IMR-90 (cell line): Measurements from ENCODE around the gene OTOA. TPM values are rescaled to one million over a fixed set of nuclear protein-coding genes. Genes with fewer than 3 reads are reported as not detected.

ENCODE experiments used
- ATAC-seq: fragments of 200-7000 bp; cut with Tn5 transposase; 2 replicates; pipeline ENCODE4 v1.9.1; 2020; ENCODE audit warnings: low read depth, mild to moderate bottlenecking, moderate library complexity
- BruUV-seq: library from RNA; stranded (reverse); fragments of 400-500 nt; replicated peaks from 2 replicates; lab custom pipeline; 2021; lab: Mats Ljungman, UMichigan
- CTCF ChIA-PET: fragments of 300-600 bp; formaldehyde crosslinking; extraction: SDS; loops from one replicate; lab custom pipeline; 2021; ENCODE audit warnings: antibody characterized with exemption; lab: Yijun Ruan, JAX
- POLR2A ChIA-PET: fragments of 300-600 bp; sonication (Branson Sonifier 250); formaldehyde crosslinking; loops from one replicate; lab custom pipeline; 2022; ENCODE audit warnings: antibody characterized with exemption; ENCODE audit not compliant: unreplicated experiment; lab: Charles Lee
- DNase-seq: peaks from one replicate; pipeline ENCODE4 v3.0.0; 2013
- H2AFZ ChIP-seq: replicated peaks from 2 replicates; pipeline ENCODE3; 2013; ENCODE audit warnings: low read length, mild to moderate bottlenecking; ENCODE audit not compliant: poor library complexity
- H2AK5ac ChIP-seq: 2 replicates; pipeline ENCODE4 v1.6.1; 2013; ENCODE audit warnings: low read depth, low read length, inconsistent platforms
- H2AK9ac ChIP-seq: replicated peaks from 2 replicates; pipeline ENCODE3; 2013; ENCODE audit warnings: mild to moderate bottlenecking, low read depth, low read length, moderate library complexity; ENCODE audit not compliant: poor library complexity
- H2BK120ac ChIP-seq: 2 replicates; pipeline ENCODE4 v1.6.1; 2013; ENCODE audit warnings: low read depth, low read length, inconsistent platforms
- H2BK15ac ChIP-seq: 3 replicates; pipeline ENCODE4 v1.6.1; 2013; ENCODE audit warnings: low read depth, low read length, inconsistent platforms
- H2BK20ac ChIP-seq: 2 replicates; pipeline ENCODE4 v1.6.1; 2013; ENCODE audit warnings: low read depth, mild to moderate bottlenecking, inconsistent platforms, low read length, moderate library complexity
- H2BK5ac ChIP-seq: 2 replicates; pipeline ENCODE4 v1.6.1; 2013; ENCODE audit warnings: mild to moderate bottlenecking, low read depth, low read length, inconsistent platforms; ENCODE audit not compliant: poor library complexity, severe bottlenecking
- H3K14ac ChIP-seq: replicated peaks from 2 replicates; pipeline ENCODE4 v1.6.1; 2013; ENCODE audit warnings: low read depth, low read length, inconsistent platforms
- H3K18ac ChIP-seq: 2 replicates; pipeline ENCODE4 v1.6.1; 2013; ENCODE audit warnings: low read depth, low read length, control low read depth
- H3K23ac ChIP-seq: 2 replicates; pipeline ENCODE4 v1.6.1; 2013; ENCODE audit warnings: low read depth, low read length, inconsistent platforms
- H3K27ac ChIP-seq: 2 replicates; pipeline ENCODE4 v1.5.1; 2013; ENCODE audit warnings: mild to moderate bottlenecking, control low read depth, low read length; ENCODE audit not compliant: insufficient read depth
- H3K27me3 ChIP-seq: 2 replicates; pipeline ENCODE4 v1.6.1; 2013; ENCODE audit warnings: low read length; ENCODE audit not compliant: control insufficient read depth, insufficient read depth
- H3K36me3 ChIP-seq: 2 replicates; pipeline ENCODE4 v1.6.1; 2013; ENCODE audit warnings: low read length, mixed read lengths; ENCODE audit not compliant: control insufficient read depth, insufficient read depth
- H3K4ac ChIP-seq: 2 replicates; pipeline ENCODE4 v1.6.1; 2013; ENCODE audit warnings: low read depth, low read length, inconsistent platforms
- H3K4me1 ChIP-seq: 2 replicates; pipeline ENCODE4 v1.6.1; 2013; ENCODE audit warnings: low read length, mixed read lengths; ENCODE audit not compliant: control insufficient read depth, insufficient read depth
- H3K4me2 ChIP-seq: 2 replicates; pipeline ENCODE4 v1.6.1; 2013; ENCODE audit warnings: low read depth, mild to moderate bottlenecking, control low read depth, low read length, moderate library complexity
- H3K4me3 ChIP-seq: 2 replicates; pipeline ENCODE4 v1.5.1; 2013; ENCODE audit warnings: low read depth, mild to moderate bottlenecking, control low read depth, low read length, moderate library complexity; ENCODE audit not compliant: insufficient read depth
- H3K56ac ChIP-seq: 2 replicates; pipeline ENCODE4 v1.6.1; 2013; ENCODE audit warnings: low read length, inconsistent platforms; ENCODE audit not compliant: insufficient read depth; ENCODE audit errors: extremely low read depth
- H3K79me1 ChIP-seq, 2 experiments: 2 replicates each; pipeline ENCODE4 v1.6.1; 2013; ENCODE audit warnings: low read length in 2 of 2, inconsistent platforms in 1 of 2, low read depth in 1 of 2
- H3K9ac ChIP-seq: 2 replicates; pipeline ENCODE4 v1.6.1; 2013; ENCODE audit warnings: low read depth, low read length, control low read depth
- H3K9me1 ChIP-seq: 2 replicates; pipeline ENCODE4 v1.6.1; 2013; ENCODE audit warnings: low read length, inconsistent platforms; ENCODE audit not compliant: insufficient read depth
- H3K9me3 ChIP-seq: 2 replicates; pipeline ENCODE4 v1.6.1; 2013; ENCODE audit warnings: low read length; ENCODE audit not compliant: control insufficient read depth, insufficient read depth
- H4K20me1 ChIP-seq: 2 replicates; pipeline ENCODE4 v1.6.1; 2013; ENCODE audit warnings: low read length, inconsistent platforms; ENCODE audit not compliant: insufficient read depth
- H4K5ac ChIP-seq: 2 replicates; pipeline ENCODE4 v1.6.1; 2013; ENCODE audit warnings: mild to moderate bottlenecking, low read depth, low read length, control low read depth
- H4K8ac ChIP-seq, 2 experiments: 2 replicates each; pipeline ENCODE4 v1.6.1; 2013; ENCODE audit warnings: low read depth in 2 of 2, low read length in 2 of 2, control low read depth in 1 of 2, inconsistent platforms in 1 of 2
- H4K91ac ChIP-seq: 2 replicates; pipeline ENCODE4 v1.6.1; 2013; ENCODE audit warnings: low read depth, low read length, inconsistent platforms; ENCODE audit not compliant: insufficient read depth
- BHLHE40 ChIP-seq: fragments of 150-350 bp; IDR thresholded peaks from 2 replicates; pipeline ENCODE4 v1.6.1; 2016; ENCODE audit warnings: mild to moderate bottlenecking, low read depth, low read length
- CEBPB ChIP-seq: IDR thresholded peaks from 2 replicates; pipeline ENCODE4 v1.6.1; 2012; ENCODE audit warnings: low read depth, low read length, improper control_type of control experiment
- CHD1 ChIP-seq: IDR thresholded peaks from 2 replicates; pipeline ENCODE4 v1.6.1; 2012; ENCODE audit warnings: low read depth, low read length, improper control_type of control experiment
- CTCF ChIP-seq: conservative IDR thresholded peaks from 2 replicates; pipeline ENCODE4 v1.5.1; 2012; ENCODE audit warnings: mild to moderate bottlenecking, low read depth, low read length, improper control_type of control experiment
- ELK1 ChIP-seq: fragments of 150-350 bp; IDR thresholded peaks from 2 replicates; pipeline ENCODE4 v1.6.1; 2016; ENCODE audit warnings: low read depth, mild to moderate bottlenecking, low read length, moderate library complexity, borderline replicate concordance
- FOS ChIP-seq: fragments of 150-350 bp; IDR thresholded peaks from 2 replicates; pipeline ENCODE4 v1.6.1; 2016; ENCODE audit warnings: low read depth, low read length
- MAFK ChIP-seq: IDR thresholded peaks from 2 replicates; pipeline ENCODE4 v1.6.1; 2012; ENCODE audit warnings: low read depth, low read length, improper control_type of control experiment
- MAZ ChIP-seq: IDR thresholded peaks from 2 replicates; pipeline ENCODE4 v1.6.1; 2012; ENCODE audit warnings: low read depth, mild to moderate bottlenecking, low read length, improper control_type of control experiment, moderate library complexity, borderline replicate concordance
- MXI1 ChIP-seq: IDR thresholded peaks from 2 replicates; pipeline ENCODE4 v1.6.1; 2012; ENCODE audit warnings: low read depth, mild to moderate bottlenecking, low read length, moderate library complexity, borderline replicate concordance
- POLR2A ChIP-seq: IDR thresholded peaks from 2 replicates; pipeline ENCODE4 v1.6.1; 2012; ENCODE audit warnings: mild to moderate bottlenecking, low read depth, low read length
- RAD21 ChIP-seq: IDR thresholded peaks from 2 replicates; pipeline ENCODE4 v1.6.1; 2012; ENCODE audit warnings: low read length, improper control_type of control experiment
- RCOR1 ChIP-seq: IDR thresholded peaks from 2 replicates; pipeline ENCODE4 v1.6.1; 2012; ENCODE audit warnings: mild to moderate bottlenecking, low read length, improper control_type of control experiment; ENCODE audit not compliant: insufficient replicate concordance
- RFX5 ChIP-seq: IDR thresholded peaks from 2 replicates; pipeline ENCODE4 v1.8.0; 2012; ENCODE audit warnings: low read depth, mild to moderate bottlenecking, low read length, moderate library complexity
- SMC3 ChIP-seq: fragments of 150-350 bp; IDR thresholded peaks from 2 replicates; pipeline ENCODE4 v1.6.1; 2016; ENCODE audit warnings: low read depth, mild to moderate bottlenecking, antibody characterized with exemption, low read length, moderate library complexity
- USF2 ChIP-seq: fragments of 150-350 bp; IDR thresholded peaks from 2 replicates; pipeline ENCODE4 v1.6.1; 2017; ENCODE audit warnings: mild to moderate bottlenecking, antibody characterized with exemption, low read length, low read depth
- WGBS, 2 experiments: methylation state at CpG; one replicate each; pipeline versions ENCODE4 v1.1.5 to v1.1.7; 2013; ENCODE audit warnings: missing lambda C conversion rate in 2 of 2; ENCODE audit not compliant: insufficient read length in 1 of 2; ENCODE audit errors: extremely low coverage in 2 of 2; 5-methylcytosine and 5-hydroxymethylcytosine counted together
- dilution Hi-C: fragments of 300-500 bp; cut with HindIII; formaldehyde crosslinking; loops from one replicate; pipeline ENCODE4 v1.14.3; 2018; ENCODE audit warnings: low sequenced_read_pairs; ENCODE audit not compliant: unreplicated experiment
- in situ Hi-C: fragments of 300-500 bp; cut with MboI; formaldehyde crosslinking; loops from 3 replicates; pipeline ENCODE4 v1.14.3; 2019; ENCODE audit warnings: low sequenced_read_pairs, inconsistent platforms, mixed read lengths
- intact Hi-C: fragments of 100-400 bp; cut with micrococcal nuclease; formaldehyde crosslinking; loops from 2 replicates; pipeline ENCODE4 v1.10.0; 2022
- polyA plus RNA-seq, 3 experiments: library from polyadenylated mRNA; depleted of rRNA; stranded (reverse); fragments of >200 nt; gene quantifications; 2 replicates each; pipeline ENCODE4 v1.2.3, GENCODE V29; 2012; ENCODE audit warnings: low replicate concordance in 1 of 3
- total RNA-seq: library from RNA; depleted of rRNA; stranded (reverse); fragments of >200 nt; gene quantifications from 2 replicates; pipeline ENCODE4 v1.2.3, GENCODE V29; 2012

Gene OTOA
- total and polyA plus RNA-seq, 2 of the 4 experiments (the other 2 are of a cell fraction): 0.02 TPM; not detected in 1

GRCh38 chr16:21702276-21702675, 38.5 kb downstream of the OTOA start:
- H2BK20ac ChIP-seq: no peak overlapping the region
- H3K27ac ChIP-seq: no peak overlapping the region
- in situ Hi-C loops: loop anchor here (10.0 kb wide), 1 partner anchor 117 kb away; no protein-coding TSS in a partner anchor

More at GRCh38 chr16:21702276-21702675, 38.5 kb downstream of the OTOA start:
- H3K4ac ChIP-seq: no peak overlapping the region
- no peak overlapping the region for H3K56ac ChIP-seq
- no peak overlapping the region for H2AK9ac ChIP-seq
- TF ChIP-seq BHLHE40 (no peak), POLR2A (no peak), CHD1 (no peak), RAD21 (no peak), ELK1 (no peak), MAZ (no peak), CTCF (no peak), CEBPB (no peak), MXI1 (no peak), RFX5 (no peak), RCOR1 (no peak), SMC3 (no peak), USF2 (no peak), MAFK (no peak), FOS (no peak)
- no peak overlapping the region for H2BK15ac ChIP-seq
- no peak overlapping the region for H3K18ac ChIP-seq
- no peaks in the 10 kb centered on the region for H3K79me1 ChIP-seq
- no peak for ATAC-seq
- H2AFZ ChIP-seq: no peak overlapping the region
- no peaks in the 10 kb centered on the region for H3K9me3 ChIP-seq
- H3K4me2 ChIP-seq: no peak overlapping the region
- no peaks in the 10 kb centered on the region for H3K36me3 ChIP-seq
- H4K91ac ChIP-seq: no peak overlapping the region
- no CpG with 5 or more reads among the region's 3 CpGs for WGBS, 2 experiments
- DNase-seq: no peak
- H4K5ac ChIP-seq: no peak overlapping the region
- no peaks in the 10 kb centered on the region for H3K9me1 ChIP-seq
- peaks cover 7% of the 10 kb centered on the region for H3K27me3 ChIP-seq
- POLR2A ChIA-PET: no interaction called here
- no peak overlapping the region for H2AK5ac ChIP-seq
- H3K9ac ChIP-seq: no peak overlapping the region
- no peak overlapping the region for H3K23ac ChIP-seq
- CTCF ChIA-PET: no interaction called here
- no peak overlapping the region for H3K4me3 ChIP-seq
- intact Hi-C loops (no loop called here), dilution Hi-C loops (no loop called here)
- BruUV-seq: no TSS peak
- no peak overlapping the region for H4K8ac ChIP-seq
- H3K4me1 ChIP-seq: no peaks in the 10 kb centered on the region
- H2BK5ac ChIP-seq: no peak overlapping the region
- no peak overlapping the region for H2BK120ac ChIP-seq
- no peak overlapping the region for H3K14ac ChIP-seq
- H4K20me1 ChIP-seq: no peaks in the 10 kb centered on the region
